CD4-positive, alpha-beta T cell (primary cell): ENCODE measurements around the gene KIAA0232. TPM values are rescaled to one million over a fixed set of nuclear protein-coding genes. Genes with fewer than 3 reads are reported as not detected.
A peak's percentile ranks its signal among the peaks of the same experiment; 100 is the strongest.

Experiments used
- ATAC-seq: fragments of 200-7000 bp; cut with Tn5 transposase; one replicate; pipeline ENCODE4 v1.10.0; 2022; ENCODE audit warnings: mild to moderate bottlenecking; ENCODE audit not compliant: poor library complexity
- CTCF ChIA-PET: fragments of 350-600 bp; sonication (Branson Sonifier 250); formaldehyde crosslinking; loops from one replicate; lab custom pipeline; 2021; ENCODE audit warnings: antibody characterized with exemption, inconsistent platforms; lab: Charles Lee
- POLR2A ChIA-PET: fragments of 350-600 bp; sonication (Branson Sonifier 250); formaldehyde crosslinking; loops from one replicate; lab custom pipeline; 2021; ENCODE audit warnings: antibody characterized with exemption, inconsistent platforms; lab: Charles Lee
- DNase-seq, 14 experiments: peaks; one replicate each; pipeline ENCODE4 v3.0.0-alpha.2; 2013 to 2020; ENCODE audit warnings: mixed read lengths in 2 of 14
- H3K27ac ChIP-seq, 2 donors: one replicate each; pipeline versions ENCODE4 v1.5.1 to v1.7.0; 2013; ENCODE audit warnings: low read length in 2 of 2, low read depth in 1 of 2, mild to moderate bottlenecking in 1 of 2
- H3K27me3 ChIP-seq, 2 experiments: 1 replicate in 1 of 2; 2 replicates in 1 of 2; pipeline versions ENCODE4 v1.6.1 to v1.7.0; 2013; ENCODE audit warnings: low read length in 2 of 2, control low read depth in 1 of 2, mild to moderate bottlenecking in 1 of 2, moderate library complexity in 1 of 2; ENCODE audit not compliant: insufficient read depth in 2 of 2, control insufficient read depth in 1 of 2
- H3K36me3 ChIP-seq: one replicate; pipeline ENCODE4 v1.6.1; 2013; ENCODE audit warnings: low read length, control low read depth; ENCODE audit not compliant: insufficient read depth
- H3K4me1 ChIP-seq: one replicate; pipeline ENCODE4 v1.6.1; 2013; ENCODE audit warnings: low read length, control low read depth; ENCODE audit not compliant: insufficient read depth
- H3K4me3 ChIP-seq: one replicate; pipeline ENCODE4 v1.5.1; 2013; ENCODE audit warnings: mild to moderate bottlenecking, low read length, moderate library complexity
- H3K9me3 ChIP-seq, 2 experiments: 1 replicate in 1 of 2; 2 replicates in 1 of 2; pipeline versions ENCODE4 v1.6.1 to v1.7.0; 2013; ENCODE audit warnings: low read length in 2 of 2, mild to moderate bottlenecking in 2 of 2, control low read depth in 1 of 2, moderate library complexity in 1 of 2; ENCODE audit not compliant: control insufficient read depth in 1 of 2, insufficient read depth in 1 of 2
- H3K27ac Mint-ChIP-seq: one replicate; pipeline ENCODE4 v1.8.0; 2020; ENCODE audit warnings: mixed read lengths
- H3K27me3 Mint-ChIP-seq: one replicate; pipeline ENCODE4 v1.8.0; 2021; ENCODE audit warnings: mixed read lengths
- H3K36me3 Mint-ChIP-seq: one replicate; pipeline ENCODE4 v1.8.0; 2021; ENCODE audit warnings: low read depth, mixed read lengths
- H3K4me1 Mint-ChIP-seq: one replicate; pipeline ENCODE4 v1.8.0; 2021; ENCODE audit warnings: low read depth, mixed read lengths
- H3K4me3 Mint-ChIP-seq: one replicate; pipeline ENCODE4 v1.8.0; 2020; ENCODE audit warnings: mild to moderate bottlenecking, mixed read lengths
- H3K9me3 Mint-ChIP-seq: one replicate; pipeline ENCODE4 v1.8.0; 2020; ENCODE audit warnings: mixed read lengths
- intact Hi-C, 2 experiments: fragments of 100-400 bp; cut with DNase I in 1 of 2; cut with micrococcal nuclease in 1 of 2; formaldehyde crosslinking; loops; one replicate each; pipeline versions ENCODE4 v1.15.1 to v1.9.0; 2023 to 2025; cut with DNase I, micrococcal nuclease
- total RNA-seq, 174 experiments: library from RNA in 2 of 174; stranded (reverse) in 2 of 174; gene quantifications; one replicate each; pipeline ENCODE4 v1.2.3 and lab custom pipeline; 2021 to 2026
- TF ChIP-seq, protein P1 (sequence below): fragments of 200-600 bp; IDR thresholded peaks from one replicate; pipeline ENCODE4 v1.8.0; 2022; ENCODE audit warnings: antibody characterized with exemption, mild to moderate bottlenecking

The KIAA0232 gene
- total RNA-seq, 2 experiments from 2014 or later: 15.3 to 17.8 TPM

- H3K27me3 Mint-ChIP-seq: no peaks in the 10 kb centered on the region
- peak overlapping the region; percentile 92 to 96 for H3K27ac ChIP-seq
- H3K27ac Mint-ChIP-seq: peak overlapping the region; percentile 89
- H3K4me3 ChIP-seq: peak overlapping the region; percentile 64
- no peaks in the 10 kb centered on the region for H3K9me3 ChIP-seq
- H3K4me3 Mint-ChIP-seq: peak overlapping the region; percentile 90
- TF ChIP-seq, protein P1, sequence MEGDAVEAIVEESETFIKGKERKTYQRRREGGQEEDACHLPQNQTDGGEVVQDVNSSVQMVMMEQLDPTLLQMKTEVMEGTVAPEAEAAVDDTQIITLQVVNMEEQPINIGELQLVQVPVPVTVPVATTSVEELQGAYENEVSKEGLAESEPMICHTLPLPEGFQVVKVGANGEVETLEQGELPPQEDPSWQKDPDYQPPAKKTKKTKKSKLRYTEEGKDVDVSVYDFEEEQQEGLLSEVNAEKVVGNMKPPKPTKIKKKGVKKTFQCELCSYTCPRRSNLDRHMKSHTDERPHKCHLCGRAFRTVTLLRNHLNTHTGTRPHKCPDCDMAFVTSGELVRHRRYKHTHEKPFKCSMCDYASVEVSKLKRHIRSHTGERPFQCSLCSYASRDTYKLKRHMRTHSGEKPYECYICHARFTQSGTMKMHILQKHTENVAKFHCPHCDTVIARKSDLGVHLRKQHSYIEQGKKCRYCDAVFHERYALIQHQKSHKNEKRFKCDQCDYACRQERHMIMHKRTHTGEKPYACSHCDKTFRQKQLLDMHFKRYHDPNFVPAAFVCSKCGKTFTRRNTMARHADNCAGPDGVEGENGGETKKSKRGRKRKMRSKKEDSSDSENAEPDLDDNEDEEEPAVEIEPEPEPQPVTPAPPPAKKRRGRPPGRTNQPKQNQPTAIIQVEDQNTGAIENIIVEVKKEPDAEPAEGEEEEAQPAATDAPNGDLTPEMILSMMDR: no peak
- intact Hi-C loops: loop anchor here (1.0 to 2.0 kb wide), 7 partner anchors 10 to 268 kb away; partner anchors contain the start of genes MRFAP1 (in 1 of the 2) and TADA2B (in 1 of the 2)
- ChIA-PET POLR2A (interaction anchor here (0.7 to 7.0 kb wide), 23 partner anchors 9 to 268 kb away, joined by 3 to 78 read pairs (median 7); partner anchors contain the start of genes BLOC1S4, GRPEL1, MRFAP1 and TADA2B), CTCF (interaction anchor here (1.0 to 1.8 kb wide), 9 partner anchors 10 to 162 kb away, joined by 3 to 8 read pairs (median 4); partner anchors contain the start of gene TADA2B)
- H3K4me1 ChIP-seq: peaks cover 61% of the 10 kb centered on the region
- no peaks in the 10 kb centered on the region for H3K27me3 ChIP-seq
- no peaks in the 10 kb centered on the region for H3K36me3 ChIP-seq
- DNase-seq (no peak), ATAC-seq (no peak)
- peaks cover 45% of the 10 kb centered on the region for H3K4me1 Mint-ChIP-seq
- no peaks in the 10 kb centered on the region for H3K36me3 Mint-ChIP-seq
- no peaks in the 10 kb centered on the region for H3K9me3 Mint-ChIP-seq
Measured at GRCh38 chr4:6908432-6909112, 126.0 kb downstream of the KIAA0232 start.

DNA sequence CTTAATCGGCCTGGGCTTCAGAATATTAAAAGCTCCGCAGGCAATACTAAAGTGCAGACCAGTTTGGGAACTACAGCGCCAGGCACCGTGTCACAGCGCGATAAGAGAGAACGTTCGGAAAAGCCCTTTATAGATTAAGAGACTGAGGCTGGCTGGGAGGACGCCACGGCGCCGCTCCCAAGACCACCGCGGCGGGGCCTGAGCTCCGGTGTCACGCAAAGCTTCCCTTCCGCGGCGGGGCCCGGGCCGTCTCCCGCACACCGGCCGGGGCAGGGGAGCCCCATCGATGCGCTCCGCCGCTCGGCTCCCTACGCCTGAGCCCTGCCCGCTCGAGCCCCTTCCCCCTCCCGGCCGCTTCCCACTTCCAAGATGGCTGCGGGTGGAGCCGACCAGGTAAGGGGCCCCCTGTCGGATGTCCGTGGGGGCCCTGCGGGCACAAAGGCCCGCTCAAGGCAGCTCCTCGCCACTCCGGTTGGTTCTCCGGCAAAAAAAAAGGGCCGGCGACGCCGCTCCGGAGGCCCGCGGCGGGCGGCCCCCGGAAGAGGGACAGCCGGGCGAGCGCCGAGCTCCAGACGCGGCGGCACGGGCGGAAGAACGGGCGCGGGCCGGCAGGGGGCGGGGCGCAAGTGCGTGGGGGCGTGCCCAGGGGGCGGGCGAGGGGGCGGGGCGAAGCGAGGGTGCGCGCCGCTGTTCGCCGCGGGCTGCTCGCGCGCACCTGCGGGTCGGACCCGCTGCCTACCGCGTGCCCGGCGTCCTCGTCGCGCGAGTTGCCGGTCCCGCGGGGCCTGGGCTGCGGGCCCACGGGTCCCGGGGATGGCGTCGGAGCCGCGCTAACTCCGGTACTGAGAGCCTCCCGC is 126.8 kb downstream of the KIAA0232 start, which contains the start of gene TBC1D14:
TBC1D14 (plus strand) TSS at position 714 of the 857 bp plus-strand sequence. CDS start 13,564 bp downstream, outside the sequence.
- Histone ChIP-seq H3K4me3 (peak within 1 kb of the TSS; percentile 91), H3K27ac (peak within 1 kb of the TSS; percentile 92 to 96), H3K36me3 (no peaks in the 10 kb centered on the region), H3K27me3 (no peaks in the 10 kb centered on the region), H3K4me1 (peaks cover 61% of the 10 kb centered on the region), H3K9me3 (no peaks in the 10 kb centered on the region)
- Mint-ChIP-seq H3K27ac (peak within 1 kb of the TSS; percentile 90), H3K36me3 (no peaks in the 10 kb centered on the region), H3K4me3 (peak within 1 kb of the TSS; percentile 96), H3K27me3 (no peaks in the 10 kb centered on the region), H3K4me1 (peaks cover 48% of the 10 kb centered on the region), H3K9me3 (no peaks in the 10 kb centered on the region)
- peak; percentile 88 for ATAC-seq
- intact Hi-C loops: loop anchor here (1.0 to 2.0 kb wide), 7 partner anchors 9 to 269 kb away; partner anchors contain the start of genes MRFAP1 (in 1 of the 2) and TADA2B (in 1 of the 2)
- POLR2A ChIA-PET: interaction anchor here (0.5 to 7.0 kb wide), 27 partner anchors 8 to 268 kb away, joined by 3 to 78 read pairs (median 7); partner anchors contain the start of genes BLOC1S4, GRPEL1, MRFAP1 and TADA2B
- TF ChIP-seq, protein P1: no peak
- CTCF ChIA-PET: interaction anchor here (1.0 to 1.8 kb wide), 9 partner anchors 10 to 161 kb away, joined by 3 to 8 read pairs (median 4); partner anchors contain the start of gene TADA2B
- peak; percentile 77 to 93 (median 84) for DNase-seq

DNA sequence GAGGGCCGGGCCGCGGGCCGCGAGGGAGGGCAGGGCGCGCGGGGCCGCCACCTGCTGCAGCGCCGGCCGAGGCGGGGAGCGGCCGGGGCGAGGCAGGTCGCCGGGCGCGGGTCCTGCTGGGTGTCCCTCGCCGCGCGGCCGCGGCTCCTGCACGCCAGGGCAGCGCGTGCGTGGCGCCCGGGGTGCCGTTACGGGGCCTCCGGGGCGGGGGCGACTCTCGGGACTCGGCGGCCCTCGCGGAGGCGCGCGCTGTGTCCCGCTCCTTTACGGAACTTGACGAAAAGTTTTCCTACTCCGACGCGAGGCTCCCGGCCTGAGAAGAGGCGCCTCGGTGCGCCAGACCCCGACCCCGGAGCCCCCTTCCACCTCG is 127.4 kb downstream of the KIAA0232 start:
- ATAC-seq (peak; percentile 18), DNase-seq (peak in 5 of 14 experiments; percentile 20 to 54 (median 39))
- Mint-ChIP-seq H3K36me3 (no peaks in the 10 kb centered on the region), H3K27me3 (no peaks in the 10 kb centered on the region), H3K27ac (peak overlapping the region; percentile 90), H3K4me3 (peak overlapping the region; percentile 96), H3K9me3 (no peaks in the 10 kb centered on the region), H3K4me1 (peaks cover 53% of the 10 kb centered on the region)
- no peaks in the 10 kb centered on the region for H3K27me3 ChIP-seq
- peaks cover 61% of the 10 kb centered on the region for H3K4me1 ChIP-seq
- H3K27ac ChIP-seq: peak overlapping the region in 1 of 2 donors; percentile 2
- peak overlapping the region; percentile 91 for H3K4me3 ChIP-seq
- TF ChIP-seq, protein P1: no peak
- CTCF ChIA-PET: interaction anchor here (0.8 to 1.8 kb wide), 9 partner anchors 10 to 160 kb away, joined by 3 to 8 read pairs (median 4); partner anchors contain the start of gene TADA2B
- H3K36me3 ChIP-seq: no peaks in the 10 kb centered on the region
- intact Hi-C loops: loop anchor here (1.0 to 5.0 kb wide), 8 partner anchors 8 to 270 kb away; partner anchors contain the start of genes MRFAP1 (in 1 of the 2) and TADA2B (in 1 of the 2)
- POLR2A ChIA-PET: interaction anchor here (0.9 to 7.0 kb wide), 22 partner anchors 8 to 269 kb away, joined by 3 to 78 read pairs (median 7); partner anchors contain the start of genes BLOC1S4, GRPEL1, MRFAP1 and TADA2B
- H3K9me3 ChIP-seq: no peaks in the 10 kb centered on the region
